ENCODE measurements around the gene TNFSF4.

The TNFSF4 gene

DNA sequence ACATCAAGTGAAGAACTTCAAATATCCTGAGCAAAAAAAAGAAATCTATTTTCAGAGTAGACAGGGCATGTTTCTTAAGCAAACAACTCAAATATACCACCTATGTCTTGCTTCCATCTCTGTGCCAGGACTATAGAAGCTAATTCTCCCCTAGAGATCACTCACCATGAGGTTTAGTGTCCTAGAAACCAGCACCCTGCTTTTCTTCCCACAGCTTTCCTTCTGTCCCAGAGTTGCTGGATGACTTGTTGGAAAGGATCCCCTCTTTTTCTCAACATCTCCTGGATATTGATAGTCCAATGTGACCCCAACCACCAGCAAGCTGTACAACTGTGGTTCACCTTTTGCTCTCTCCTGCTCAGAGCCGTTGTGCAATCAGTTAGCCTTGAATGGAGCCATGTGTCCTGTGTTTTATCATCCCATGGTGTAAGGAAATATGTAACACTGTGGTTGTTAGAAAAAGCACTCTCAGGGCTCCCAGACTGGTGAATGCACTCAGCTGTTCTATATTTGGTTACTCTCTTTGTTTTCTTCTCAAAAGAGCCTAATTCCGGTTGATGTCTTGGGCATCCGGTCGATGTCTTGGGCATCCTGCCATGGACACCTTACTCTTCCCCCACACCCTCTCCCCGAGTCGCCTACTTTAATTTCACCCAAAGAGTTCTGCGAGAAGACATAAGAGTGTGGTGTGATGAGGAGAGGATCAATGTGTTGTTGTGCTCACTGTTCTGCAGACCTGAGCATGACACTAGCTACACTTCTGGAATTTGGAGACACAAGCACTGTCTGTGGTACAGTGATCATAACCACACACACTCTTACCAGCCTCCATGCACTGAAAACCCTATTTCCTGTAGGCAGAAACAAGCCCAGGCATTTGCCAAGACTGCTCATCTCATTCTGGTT is 1.7 kb downstream of the TNFSF4 start:
- Histone ChIP-seq H3K18ac (ENCODE audit: low read length) (no peak overlapping the region), H2BK12ac (ENCODE audit: low read length) (no peak overlapping the region), H3K4me3 (ENCODE audit: low read length in 2 of 2) (no peak overlapping the region), H4K91ac (ENCODE audit: low read depth, low read length, poor library complexity) (no peak overlapping the region), H2BK15ac (ENCODE audit: low read length) (no peak overlapping the region), H3K4ac (ENCODE audit: low read length) (no peak overlapping the region), H3K4me1 (ENCODE audit: control insufficient read depth in 2 of 2, insufficient read depth in 1 of 2, low read depth in 1 of 2, low read length in 2 of 2) (peaks cover 0 to 9% of the 10 kb centered on the region in 2 donors), H2AK5ac (ENCODE audit: low read depth, low read length) (no peak overlapping the region), H3K23ac (ENCODE audit: low read depth, low read length, poor library complexity) (no peak overlapping the region), H3K9ac (ENCODE audit: low read depth, low read length, poor library complexity) (peak overlapping the region; percentile 55), H3K14ac (ENCODE audit: low read length) (no peak overlapping the region), H3K27ac (replicated peaks; ENCODE audit: low read length) (no peak overlapping the region), H4K8ac (ENCODE audit: low read depth, low read length) (no peak overlapping the region), H3K79me1 (ENCODE audit: low read depth, low read length) (no peaks in the 10 kb centered on the region), H3K4me2 (ENCODE audit: insufficient read depth, low read length, poor library complexity, severe bottlenecking) (no peak overlapping the region), H3K36me3 (replicated peaks in 1 of 2; ENCODE audit: control insufficient read depth in 2 of 2, insufficient read depth in 2 of 2, low read length in 2 of 2) (no peaks in the 10 kb centered on the region), H2AFZ (ENCODE audit: low read length) (no peak overlapping the region), H3K27me3 (ENCODE audit: control insufficient read depth in 3 of 3, insufficient read depth in 3 of 3, low read depth in 1 of 3, low read length in 3 of 3) (no peaks in the 10 kb centered on the region), H3K9me3 (replicated peaks in 1 of 2; ENCODE audit: control insufficient read depth in 2 of 2, insufficient read depth in 1 of 2, low read depth in 1 of 2, low read length in 2 of 2) (no peaks in the 10 kb centered on the region), H2BK5ac (ENCODE audit: low read length) (no peak overlapping the region), H2BK120ac (ENCODE audit: low read depth, low read length) (no peak overlapping the region)
- WGBS, 2 donors (ENCODE audit: extremely low coverage in 2 of 2, insufficient read length in 2 of 2, insufficient replicate concordance in 1 of 2), result no CpG with 5 or more reads among the region's 7 CpGs
- no peak for DNase-seq (ENCODE audit: low spot score)

DNA sequence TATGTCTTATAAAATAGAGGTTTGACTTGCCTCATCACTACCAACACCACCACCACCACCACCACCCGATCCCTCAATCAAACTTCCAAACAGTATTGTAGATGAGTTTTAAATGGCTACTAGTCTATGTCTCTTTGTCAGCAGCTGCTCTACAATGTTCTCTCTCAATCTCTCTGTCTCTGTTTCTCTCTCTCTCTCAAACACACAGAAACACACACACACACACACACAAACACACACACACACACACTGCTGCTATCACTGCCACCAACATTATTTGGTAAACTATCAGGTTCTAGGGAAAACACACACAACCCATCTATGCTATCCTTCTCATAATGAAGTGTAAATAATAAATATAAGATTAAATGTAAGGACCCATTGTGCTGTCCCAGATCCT is 2.4 kb downstream of the TNFSF4 start:
- Histone ChIP-seq H4K8ac (ENCODE audit: low read depth, low read length) (no peak overlapping the region), H3K4me3 (ENCODE audit: low read length in 2 of 2) (no peak overlapping the region), H3K9ac (ENCODE audit: low read depth, low read length, poor library complexity) (no peak overlapping the region), H3K18ac (ENCODE audit: low read length) (no peak overlapping the region), H3K4me1 (ENCODE audit: control insufficient read depth in 2 of 2, insufficient read depth in 1 of 2, low read depth in 1 of 2, low read length in 2 of 2) (peaks cover 0 to 9% of the 10 kb centered on the region in 2 donors), H3K4ac (ENCODE audit: low read length) (no peak overlapping the region), H3K14ac (ENCODE audit: low read length) (no peak overlapping the region), H3K4me2 (ENCODE audit: insufficient read depth, low read length, poor library complexity, severe bottlenecking) (no peak overlapping the region), H3K9me3 (replicated peaks in 1 of 2; ENCODE audit: control insufficient read depth in 2 of 2, insufficient read depth in 1 of 2, low read depth in 1 of 2, low read length in 2 of 2) (no peaks in the 10 kb centered on the region), H4K91ac (ENCODE audit: low read depth, low read length, poor library complexity) (no peak overlapping the region), H2BK15ac (ENCODE audit: low read length) (no peak overlapping the region), H2AK5ac (ENCODE audit: low read depth, low read length) (no peak overlapping the region), H3K23ac (ENCODE audit: low read depth, low read length, poor library complexity) (no peak overlapping the region), H3K27ac (replicated peaks; ENCODE audit: low read length) (no peak overlapping the region), H3K27me3 (ENCODE audit: control insufficient read depth in 3 of 3, insufficient read depth in 3 of 3, low read depth in 1 of 3, low read length in 3 of 3) (no peaks in the 10 kb centered on the region), H2BK12ac (ENCODE audit: low read length) (no peak overlapping the region), H3K36me3 (replicated peaks in 1 of 2; ENCODE audit: control insufficient read depth in 2 of 2, insufficient read depth in 2 of 2, low read length in 2 of 2) (no peaks in the 10 kb centered on the region), H2AFZ (ENCODE audit: low read length) (no peak overlapping the region), H2BK5ac (ENCODE audit: low read length) (no peak overlapping the region), H3K79me1 (ENCODE audit: low read depth, low read length) (no peaks in the 10 kb centered on the region), H2BK120ac (ENCODE audit: low read depth, low read length) (no peak overlapping the region)
- DNase-seq (ENCODE audit: low spot score), result no peak
- no CpG with 5 or more reads among the region's 1 CpG for WGBS, 2 donors (ENCODE audit: extremely low coverage in 2 of 2, insufficient read length in 2 of 2, insufficient replicate concordance in 1 of 2)

DNA sequence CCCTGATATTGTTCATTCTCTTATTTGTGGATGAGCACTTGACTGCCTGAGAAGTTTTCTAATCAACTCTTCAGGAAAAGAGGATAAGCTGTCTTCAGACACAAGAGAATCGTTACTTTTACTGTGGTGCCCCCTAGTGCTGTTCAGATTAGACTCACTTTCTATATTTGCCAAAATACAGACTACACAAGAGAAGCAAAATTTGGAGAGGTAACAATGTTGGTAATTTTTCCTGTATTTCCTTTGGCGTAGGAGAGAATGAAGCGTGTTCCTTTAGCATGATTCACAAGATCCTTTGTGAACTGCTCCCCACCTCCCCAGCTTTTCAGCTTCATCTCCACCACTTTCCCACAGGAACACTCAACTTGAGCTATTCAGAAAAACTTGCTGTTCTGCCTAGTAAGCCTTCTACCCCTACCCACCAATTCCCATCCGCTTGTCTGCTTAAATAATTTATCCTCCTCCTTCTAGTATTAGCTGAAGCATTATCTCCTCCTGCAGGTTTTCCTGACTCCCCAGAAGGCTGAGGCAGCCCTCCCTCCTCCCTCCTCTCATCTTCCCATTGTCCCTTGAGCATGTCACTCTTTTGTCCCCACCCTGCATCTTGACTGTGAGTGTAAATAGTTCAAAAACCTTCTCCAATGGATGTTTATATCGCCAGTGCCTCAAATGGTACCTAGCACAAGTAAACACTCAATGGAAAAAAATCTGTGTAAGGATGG is 4.5 kb downstream of the TNFSF4 start:
- no peak overlapping the region for H2BK15ac ChIP-seq (ENCODE audit: low read length)
- no peaks in the 10 kb centered on the region for H3K9me3 ChIP-seq (replicated peaks in 1 of 2; ENCODE audit: control insufficient read depth in 2 of 2, insufficient read depth in 1 of 2, low read depth in 1 of 2, low read length in 2 of 2)
- H3K14ac ChIP-seq (ENCODE audit: low read length), result no peak overlapping the region
- H2AK5ac ChIP-seq (ENCODE audit: low read depth, low read length), result no peak overlapping the region
- H4K91ac ChIP-seq (ENCODE audit: low read depth, low read length, poor library complexity), result no peak overlapping the region
- no peaks in the 10 kb centered on the region for H3K36me3 ChIP-seq (replicated peaks in 1 of 2; ENCODE audit: control insufficient read depth in 2 of 2, insufficient read depth in 2 of 2, low read length in 2 of 2)
- no peak overlapping the region for H2BK12ac ChIP-seq (ENCODE audit: low read length)
- H3K4me2 ChIP-seq (ENCODE audit: insufficient read depth, low read length, poor library complexity, severe bottlenecking), result no peak overlapping the region
- H3K4me3 ChIP-seq (ENCODE audit: low read length in 2 of 2), result no peak overlapping the region
- no peaks in the 10 kb centered on the region for H3K79me1 ChIP-seq (ENCODE audit: low read depth, low read length)
- no peak overlapping the region for H2BK5ac ChIP-seq (ENCODE audit: low read length)
- H3K9ac ChIP-seq (ENCODE audit: low read depth, low read length, poor library complexity), result no peak overlapping the region
- H4K8ac ChIP-seq (ENCODE audit: low read depth, low read length), result peak overlapping the region; percentile 1
- H3K27ac ChIP-seq (replicated peaks; ENCODE audit: low read length), result no peak overlapping the region
- peak; percentile 23 for DNase-seq (ENCODE audit: low spot score)
- no CpG with 5 or more reads among the region's 5 CpGs for WGBS, 2 donors (ENCODE audit: extremely low coverage in 2 of 2, insufficient read length in 2 of 2, insufficient replicate concordance in 1 of 2)
- H3K18ac ChIP-seq (ENCODE audit: low read length), result no peak overlapping the region
- H3K23ac ChIP-seq (ENCODE audit: low read depth, low read length, poor library complexity), result no peak overlapping the region
- H2AFZ ChIP-seq (ENCODE audit: low read length), result no peak overlapping the region
- H3K4ac ChIP-seq (ENCODE audit: low read length), result no peak overlapping the region
- no peaks in the 10 kb centered on the region for H3K27me3 ChIP-seq (ENCODE audit: control insufficient read depth in 3 of 3, insufficient read depth in 3 of 3, low read depth in 1 of 3, low read length in 3 of 3)
- H3K4me1 ChIP-seq (ENCODE audit: control insufficient read depth in 2 of 2, insufficient read depth in 1 of 2, low read depth in 1 of 2, low read length in 2 of 2), result peaks cover 0 to 9% of the 10 kb centered on the region in 2 donors
- no peak overlapping the region for H2BK120ac ChIP-seq (ENCODE audit: low read depth, low read length)

- Histone ChIP-seq H2BK120ac (ENCODE audit: low read depth, low read length) (no peak overlapping the region), H2AK5ac (ENCODE audit: low read depth, low read length) (no peak overlapping the region), H3K4me2 (ENCODE audit: insufficient read depth, low read length, poor library complexity, severe bottlenecking) (no peak overlapping the region), H3K9me3 (replicated peaks in 1 of 2; ENCODE audit: control insufficient read depth in 2 of 2, insufficient read depth in 1 of 2, low read depth in 1 of 2, low read length in 2 of 2) (no peaks in the 10 kb centered on the region), H3K79me1 (ENCODE audit: low read depth, low read length) (no peaks in the 10 kb centered on the region), H4K8ac (ENCODE audit: low read depth, low read length) (no peak overlapping the region), H2BK15ac (ENCODE audit: low read length) (no peak overlapping the region), H3K36me3 (replicated peaks in 1 of 2; ENCODE audit: control insufficient read depth in 2 of 2, insufficient read depth in 2 of 2, low read length in 2 of 2) (no peaks in the 10 kb centered on the region), H3K27ac (replicated peaks; ENCODE audit: low read length) (no peak overlapping the region), H2BK5ac (ENCODE audit: low read length) (no peak overlapping the region), H4K91ac (ENCODE audit: low read depth, low read length, poor library complexity) (no peak overlapping the region), H3K4ac (ENCODE audit: low read length) (no peak overlapping the region), H3K4me3 (ENCODE audit: low read length in 2 of 2) (no peak overlapping the region), H3K9ac (ENCODE audit: low read depth, low read length, poor library complexity) (no peak overlapping the region), H2BK12ac (ENCODE audit: low read length) (no peak overlapping the region), H3K18ac (ENCODE audit: low read length) (no peak overlapping the region), H2AFZ (ENCODE audit: low read length) (no peak overlapping the region), H3K23ac (ENCODE audit: low read depth, low read length, poor library complexity) (no peak overlapping the region), H3K14ac (ENCODE audit: low read length) (no peak overlapping the region), H3K27me3 (ENCODE audit: control insufficient read depth in 3 of 3, insufficient read depth in 3 of 3, low read depth in 1 of 3, low read length in 3 of 3) (no peaks in the 10 kb centered on the region), H3K4me1 (ENCODE audit: control insufficient read depth in 2 of 2, insufficient read depth in 1 of 2, low read depth in 1 of 2, low read length in 2 of 2) (peaks cover 0 to 7% of the 10 kb centered on the region in 2 donors)
- WGBS, 2 donors (ENCODE audit: extremely low coverage in 2 of 2, insufficient read length in 2 of 2, insufficient replicate concordance in 1 of 2), result no CpG with 5 or more reads among the region's 1 CpG
- no peak for DNase-seq (ENCODE audit: low spot score)
These were observed 5.2 kb downstream of the TNFSF4 start for GRCh38 chr1:173201969-173202368.
